Hepatocyte (in vitro differentiated cells): ENCODE results near the gene FAM110A.

Experiments used
- EZH2 ChIP-seq: fragments of 200-600 bp; sonication (generic); IDR thresholded peaks from 2 replicates; pipeline ENCODE4 v1.6.1; 2016; ENCODE audit warnings: antibody characterized with exemption, mild to moderate bottlenecking, borderline replicate concordance
- EZH2phosphoT487 ChIP-seq: fragments of 200-600 bp; sonication (generic); IDR thresholded peaks from one replicate; pipeline ENCODE4 v1.6.1; 2018; ENCODE audit warnings: antibody characterized with exemption, mild to moderate bottlenecking, low read depth, moderate library complexity; ENCODE audit not compliant: unreplicated experiment, severe bottlenecking
- TF ChIP-seq, protein P1 (sequence below): fragments of 200-600 bp; sonication (generic); IDR thresholded peaks from 2 replicates; pipeline ENCODE4 v1.5.1; 2016; ENCODE audit warnings: antibody characterized with exemption, mild to moderate bottlenecking; ENCODE audit not compliant: poor library complexity

DNA sequence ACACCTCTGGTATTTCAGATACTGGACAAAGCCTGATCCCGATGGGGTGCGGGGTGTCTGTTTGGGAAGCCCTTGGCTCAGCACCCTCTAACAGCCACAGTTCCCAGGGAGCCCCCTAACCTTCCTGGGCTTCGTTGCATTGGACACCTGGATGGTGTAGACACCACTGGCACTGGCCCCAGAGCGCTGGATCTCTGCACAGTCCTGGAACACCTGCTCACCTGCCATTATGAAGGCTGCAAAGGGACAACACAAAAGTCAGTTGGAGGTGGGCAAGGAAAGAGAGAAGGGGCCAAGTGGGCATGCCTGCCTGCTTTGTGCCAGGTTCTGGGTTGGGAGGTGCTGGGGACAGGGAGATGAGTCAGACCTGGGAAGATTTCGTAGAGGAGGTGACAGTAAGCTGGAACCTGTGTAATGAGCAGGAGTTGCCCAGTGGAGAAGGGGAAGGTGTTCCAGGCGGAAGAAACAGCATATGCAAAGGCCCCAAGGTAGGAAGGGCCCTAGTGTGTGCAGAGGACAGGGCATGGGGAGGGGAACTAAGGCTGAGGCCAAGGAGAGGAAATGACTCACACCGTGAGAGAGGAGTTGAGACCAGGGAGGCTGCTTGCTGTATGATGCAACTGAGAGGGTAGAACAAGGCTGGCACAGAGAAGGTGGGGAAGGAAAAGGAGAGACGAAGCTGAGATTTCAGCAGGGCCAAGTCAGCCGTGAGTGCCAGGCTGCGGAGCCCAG is 47.7 kb downstream of the FAM110A start:
- TF ChIP-seq, protein P1, sequence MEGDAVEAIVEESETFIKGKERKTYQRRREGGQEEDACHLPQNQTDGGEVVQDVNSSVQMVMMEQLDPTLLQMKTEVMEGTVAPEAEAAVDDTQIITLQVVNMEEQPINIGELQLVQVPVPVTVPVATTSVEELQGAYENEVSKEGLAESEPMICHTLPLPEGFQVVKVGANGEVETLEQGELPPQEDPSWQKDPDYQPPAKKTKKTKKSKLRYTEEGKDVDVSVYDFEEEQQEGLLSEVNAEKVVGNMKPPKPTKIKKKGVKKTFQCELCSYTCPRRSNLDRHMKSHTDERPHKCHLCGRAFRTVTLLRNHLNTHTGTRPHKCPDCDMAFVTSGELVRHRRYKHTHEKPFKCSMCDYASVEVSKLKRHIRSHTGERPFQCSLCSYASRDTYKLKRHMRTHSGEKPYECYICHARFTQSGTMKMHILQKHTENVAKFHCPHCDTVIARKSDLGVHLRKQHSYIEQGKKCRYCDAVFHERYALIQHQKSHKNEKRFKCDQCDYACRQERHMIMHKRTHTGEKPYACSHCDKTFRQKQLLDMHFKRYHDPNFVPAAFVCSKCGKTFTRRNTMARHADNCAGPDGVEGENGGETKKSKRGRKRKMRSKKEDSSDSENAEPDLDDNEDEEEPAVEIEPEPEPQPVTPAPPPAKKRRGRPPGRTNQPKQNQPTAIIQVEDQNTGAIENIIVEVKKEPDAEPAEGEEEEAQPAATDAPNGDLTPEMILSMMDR: no peak
- TF ChIP-seq EZH2phosphoT487: no peak
- TF ChIP-seq EZH2: no peak
